ENCODE data around the gene MAGI2. TPM values are rescaled to one million over a fixed set of nuclear protein-coding genes. Genes with fewer than 3 reads are reported as not detected.

The MAGI2 gene
- total RNA-seq, 1 experiment from 2014 or later: 14.3 TPM

- H2BK20ac ChIP-seq (ENCODE audit: low read depth, low read length, poor library complexity, severe bottlenecking): no peak overlapping the region
- no peak overlapping the region for H3K23ac ChIP-seq (ENCODE audit: insufficient read length, low read depth, low read length)
- no peak overlapping the region for H2BK120ac ChIP-seq (ENCODE audit: low read depth, low read length, poor library complexity, severe bottlenecking)
- no peak overlapping the region for H2BK12ac ChIP-seq (ENCODE audit: insufficient read length, low read depth, low read length)
- no peaks in the 10 kb centered on the region for H3K9me3 ChIP-seq (ENCODE audit: control insufficient read depth, low read depth, low read length)
- Mint-ChIP-seq H3K36me3 (ENCODE audit: insufficient read depth in 1 of 3, low read depth in 3 of 3) (no peaks in the 10 kb centered on the region; a peak in 1 of 7 replicates), H3K27me3 (ENCODE audit: low read depth) (peaks cover 5% of the 10 kb centered on the region; the same call in 1 of the 2 replicates), H3K4me1 (peaks cover 7 to 8% of the 10 kb centered on the region in 2 experiments), H3K9me3 (no peaks in the 10 kb centered on the region), H3K4me3 (no peak overlapping the region), H3K27ac (no peak overlapping the region)
- no peak overlapping the region for H2AK5ac ChIP-seq (ENCODE audit: insufficient read length, low read length)
- no peak overlapping the region for H3K14ac ChIP-seq (ENCODE audit: insufficient read depth, low read length)
- no peak for DNase-seq
- no peak overlapping the region for H4K5ac ChIP-seq (ENCODE audit: insufficient read length, low read depth, low read length)
- no peak overlapping the region for H3K56ac ChIP-seq (ENCODE audit: insufficient read length, low read depth, low read length)
- no peak overlapping the region for H2BK15ac ChIP-seq (ENCODE audit: low read depth, low read length)
- H3K23me2 ChIP-seq (ENCODE audit: insufficient read length, low read depth, low read length, poor library complexity, severe bottlenecking): no peaks in the 10 kb centered on the region
- H3T11ph ChIP-seq (ENCODE audit: low read length): no peak overlapping the region
- H4K20me1 ChIP-seq (ENCODE audit: control insufficient read depth, insufficient read depth, insufficient read length): no peaks in the 10 kb centered on the region
- TF ChIP-seq CTCF (conservative IDR thresholded peaks at IDR 0.05): no peak
- no peak overlapping the region for H3K18ac ChIP-seq (ENCODE audit: insufficient read length, low read depth, low read length)
- no CpG with 5 or more reads among the region's 12 CpGs for WGBS (ENCODE audit: extremely low coverage, insufficient read length, low lambda C conversion rate)
- H2BK5ac ChIP-seq (ENCODE audit: insufficient read length, low read length): no peak overlapping the region
- H3K4ac ChIP-seq (ENCODE audit: low read depth, low read length): no peak overlapping the region
- no peaks in the 10 kb centered on the region for H3K79me2 ChIP-seq (ENCODE audit: insufficient read depth, low read length)
- H3K27ac ChIP-seq (ENCODE audit: insufficient read length, low read depth, low read length): no peak overlapping the region
- H3K4me1 ChIP-seq (ENCODE audit: insufficient read depth, low read length): no peaks in the 10 kb centered on the region
- H4K8ac ChIP-seq (replicated peaks; ENCODE audit: insufficient read length, low read depth, low read length): no peak overlapping the region
- H4K91ac ChIP-seq (ENCODE audit: insufficient read length, low read depth, low read length): no peak overlapping the region
- H3K27me3 ChIP-seq (ENCODE audit: insufficient read depth, low read length): no peaks in the 10 kb centered on the region
- no peak overlapping the region for H3K9ac ChIP-seq (ENCODE audit: extremely low read depth, insufficient read length, low read length)
- no peak overlapping the region for H3K4me2 ChIP-seq (ENCODE audit: insufficient read depth, insufficient read length, low read length)
- no peaks in the 10 kb centered on the region for H3K79me1 ChIP-seq (ENCODE audit: insufficient read depth, low read depth, low read length, poor library complexity, severe bottlenecking)
- H2AFZ ChIP-seq (ENCODE audit: low read length): no peak overlapping the region
These were observed 1468.1 kb downstream of the MAGI2 start for GRCh38 chr7:77985232-77985973.
